Activated CD4-positive, alpha-beta T cell treated with anti-CD3 and anti-CD28 coated beads for 48 hours (primary cell): Measurements from ENCODE around the gene PPP1R9B.

Experiments
- DNase-seq: peaks from one replicate; pipeline ENCODE4 v3.0.0-alpha.2; 2020

The PPP1R9B gene

GRCh38 chr17:50173335-50173941 is 23.0 kb upstream of the PPP1R9B start:
- no peak for DNase-seq

GRCh38 chr17:50172936-50173334 is 22.5 kb upstream of the PPP1R9B start:
- DNase-seq, result no peak

GRCh38 chr17:50172130-50172529 is 21.7 kb upstream of the PPP1R9B start:
- DNase-seq, result no peak

GRCh38 chr17:50171371-50172071 is 21.0 kb upstream of the PPP1R9B start:
- no peak for DNase-seq

GRCh38 chr17:50170662-50171370 is 20.3 kb upstream of the PPP1R9B start:
- peak; percentile 39 for DNase-seq

- DNase-seq, result no peak
Observed at GRCh38 chr17:50169881-50170459, 19.5 kb upstream of the PPP1R9B start.

- DNase-seq, result peak; percentile 64
Observed at GRCh38 chr17:50169121-50169764, 18.8 kb upstream of the PPP1R9B start.

- no peak for DNase-seq
Observed at GRCh38 chr17:50168319-50168718, 17.8 kb upstream of the PPP1R9B start.

GRCh38 chr17:50167371-50167770 is 16.9 kb upstream of the PPP1R9B start:
- DNase-seq, result no peak

- no peak for DNase-seq
Observed at GRCh38 chr17:50166518-50167181, 16.2 kb upstream of the PPP1R9B start.

GRCh38 chr17:50165867-50166517 is 15.5 kb upstream of the PPP1R9B start, which contains the start of gene SGCA:
SGCA (plus strand) TSS chr17:50166005; CDS start chr17:50166041, 36 bp downstream.
- no peak for DNase-seq

GRCh38 chr17:50165466-50165865 is 15.0 kb upstream of the PPP1R9B start:
- DNase-seq, result no peak

- DNase-seq, result no peak
Observed at GRCh38 chr17:50165066-50165465, 14.6 kb upstream of the PPP1R9B start.

GRCh38 chr17:50164697-50164988 is 14.2 kb upstream of the PPP1R9B start:
- DNase-seq, result no peak

- no peak for DNase-seq
Observed at GRCh38 chr17:50163843-50164696, 13.6 kb upstream of the PPP1R9B start.

GRCh38 chr17:50162466-50163254 is 12.2 kb upstream of the PPP1R9B start:
- no peak for DNase-seq

GRCh38 chr17:50161911-50162288 is 11.4 kb upstream of the PPP1R9B start:
- DNase-seq, result no peak

- DNase-seq, result peak; percentile 97
Observed at GRCh38 chr17:50161023-50161910, 10.8 kb upstream of the PPP1R9B start.

- DNase-seq, result no peak
Observed at GRCh38 chr17:50157891-50158290, 7.4 kb upstream of the PPP1R9B start.
